ENCODE measurements around the gene SENP5.

- TF ChIP-seq POLR2A (IDR thresholded peaks at IDR 0.05) (no peak), CTCF (IDR thresholded peaks at IDR 0.05 in 4 of 5, conservative IDR thresholded peaks at IDR 0.05 in 1 of 5) (no peak)
Observed at GRCh38 chr3:196875258-196875657, 7.5 kb downstream of the SENP5 start.
